Measurements from ENCODE around the gene NPC2. TPM values are rescaled to one million over a fixed set of nuclear protein-coding genes. Genes with fewer than 3 reads are reported as not detected.

Gene NPC2
- total and polyA plus RNA-seq, 2 of the 4 experiments (the other 2 are of a cell fraction), result 210 to 273 TPM

DNA sequence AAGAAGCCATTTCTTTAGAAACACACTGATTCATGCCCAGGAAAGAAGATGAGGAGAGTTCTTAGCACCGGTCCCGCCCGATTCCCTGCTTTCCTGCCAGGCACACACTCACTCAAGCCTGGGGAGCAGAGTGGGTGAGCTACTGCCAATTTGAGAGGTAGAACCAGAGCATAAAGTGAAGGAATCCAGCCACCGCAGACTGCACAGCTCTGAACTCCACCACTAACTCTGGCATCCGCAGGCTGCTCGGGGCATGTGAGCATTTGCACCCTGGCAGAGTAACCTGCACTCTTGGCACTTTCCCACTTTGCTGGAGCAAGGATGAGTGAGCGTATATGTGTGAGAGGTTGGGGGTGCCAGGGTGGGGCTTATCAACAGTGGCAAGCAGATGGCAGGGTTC is 63.1 kb downstream of the NPC2 start:
- Histone ChIP-seq H3K4me3 (ENCODE audit: insufficient read depth, low read depth, low read length) (no peak overlapping the region), H2BK15ac (ENCODE audit: low read depth, low read length) (no peak overlapping the region), H3K27me3 (ENCODE audit: control insufficient read depth, insufficient read depth, low read length) (peaks cover 58% of the 10 kb centered on the region), H4K5ac (ENCODE audit: low read depth, low read length) (no peak overlapping the region), H3K4me2 (ENCODE audit: low read depth, low read length) (no peak overlapping the region), H3K9me1 (ENCODE audit: insufficient read depth, low read length) (no peaks in the 10 kb centered on the region), H3K9me3 (ENCODE audit: control insufficient read depth, insufficient read depth, low read length) (no peaks in the 10 kb centered on the region), H3K14ac (replicated peaks; ENCODE audit: low read depth, low read length) (no peak overlapping the region), H2BK120ac (ENCODE audit: low read depth, low read length) (no peak overlapping the region), H3K4me1 (ENCODE audit: control insufficient read depth, insufficient read depth, low read length) (no peaks in the 10 kb centered on the region), H4K20me1 (ENCODE audit: insufficient read depth, low read length) (no peaks in the 10 kb centered on the region), H3K23ac (ENCODE audit: low read depth, low read length) (no peak overlapping the region), H4K8ac (ENCODE audit: low read depth in 2 of 2, low read length in 2 of 2) (no peak overlapping the region), H2AFZ (replicated peaks; ENCODE audit: low read length, poor library complexity) (no peak overlapping the region), H3K4ac (ENCODE audit: low read depth, low read length) (no peak overlapping the region), H4K91ac (ENCODE audit: insufficient read depth, low read depth, low read length) (no peak overlapping the region), H3K79me1 (ENCODE audit: low read depth in 1 of 2, low read length in 2 of 2) (no peaks in the 10 kb centered on the region), H2BK20ac (ENCODE audit: low read depth, low read length) (no peak overlapping the region), H3K27ac (ENCODE audit: insufficient read depth, low read length) (no peak overlapping the region), H3K18ac (ENCODE audit: low read depth, low read length) (no peak overlapping the region), H2AK5ac (ENCODE audit: low read depth, low read length) (no peak overlapping the region), H3K9ac (ENCODE audit: low read depth, low read length) (no peak overlapping the region), H3K36me3 (ENCODE audit: control insufficient read depth, insufficient read depth, low read length) (no peaks in the 10 kb centered on the region), H3K56ac (ENCODE audit: extremely low read depth, insufficient read depth, low read length) (no peak overlapping the region), H2BK5ac (ENCODE audit: low read depth, low read length, poor library complexity, severe bottlenecking) (no peak overlapping the region), H2AK9ac (replicated peaks; ENCODE audit: low read depth, low read length, poor library complexity) (no peak overlapping the region)
- BruUV-seq (replicated peaks), result no TSS peak
- ChIA-PET CTCF (no interaction called here), POLR2A (ENCODE audit: unreplicated experiment) (no interaction called here)
- TF ChIP-seq, protein P1, sequence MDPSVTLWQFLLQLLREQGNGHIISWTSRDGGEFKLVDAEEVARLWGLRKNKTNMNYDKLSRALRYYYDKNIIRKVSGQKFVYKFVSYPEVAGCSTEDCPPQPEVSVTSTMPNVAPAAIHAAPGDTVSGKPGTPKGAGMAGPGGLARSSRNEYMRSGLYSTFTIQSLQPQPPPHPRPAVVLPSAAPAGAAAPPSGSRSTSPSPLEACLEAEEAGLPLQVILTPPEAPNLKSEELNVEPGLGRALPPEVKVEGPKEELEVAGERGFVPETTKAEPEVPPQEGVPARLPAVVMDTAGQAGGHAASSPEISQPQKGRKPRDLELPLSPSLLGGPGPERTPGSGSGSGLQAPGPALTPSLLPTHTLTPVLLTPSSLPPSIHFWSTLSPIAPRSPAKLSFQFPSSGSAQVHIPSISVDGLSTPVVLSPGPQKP (IDR thresholded peaks at IDR 0.05; ENCODE audit: borderline replicate concordance, low read depth, low read length), result no peak
- TF ChIP-seq, protein P2, sequence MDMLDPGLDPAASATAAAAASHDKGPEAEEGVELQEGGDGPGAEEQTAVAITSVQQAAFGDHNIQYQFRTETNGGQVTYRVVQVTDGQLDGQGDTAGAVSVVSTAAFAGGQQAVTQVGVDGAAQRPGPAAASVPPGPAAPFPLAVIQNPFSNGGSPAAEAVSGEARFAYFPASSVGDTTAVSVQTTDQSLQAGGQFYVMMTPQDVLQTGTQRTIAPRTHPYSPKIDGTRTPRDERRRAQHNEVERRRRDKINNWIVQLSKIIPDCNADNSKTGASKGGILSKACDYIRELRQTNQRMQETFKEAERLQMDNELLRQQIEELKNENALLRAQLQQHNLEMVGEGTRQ (IDR thresholded peaks at IDR 0.05; ENCODE audit: low read depth, low read length), result no peak
- TF ChIP-seq RAD21 (IDR thresholded peaks at IDR 0.05; ENCODE audit: low read length) (no peak), FOS (IDR thresholded peaks at IDR 0.05; ENCODE audit: low read depth, low read length) (no peak), CHD1 (IDR thresholded peaks at IDR 0.05; ENCODE audit: low read depth, low read length) (no peak), SMC3 (IDR thresholded peaks at IDR 0.05; ENCODE audit: low read depth, low read length) (no peak), MAZ (IDR thresholded peaks at IDR 0.05; ENCODE audit: borderline replicate concordance, low read depth, low read length) (no peak), CEBPB (IDR thresholded peaks at IDR 0.05; ENCODE audit: low read depth, low read length) (no peak), RFX5 (IDR thresholded peaks at IDR 0.05; ENCODE audit: low read depth, low read length) (no peak), MAFK (IDR thresholded peaks at IDR 0.05; ENCODE audit: low read depth, low read length) (no peak), POLR2A (IDR thresholded peaks at IDR 0.05; ENCODE audit: low read depth, low read length) (no peak), NFE2L2 (IDR thresholded peaks at IDR 0.05; ENCODE audit: low read depth, low read length) (no peak), MXI1 (IDR thresholded peaks at IDR 0.05; ENCODE audit: borderline replicate concordance, low read depth, low read length) (no peak), RCOR1 (IDR thresholded peaks at IDR 0.05; ENCODE audit: insufficient replicate concordance, low read length) (no peak), BHLHE40 (IDR thresholded peaks at IDR 0.05; ENCODE audit: low read depth, low read length) (no peak)
- TF ChIP-seq, protein P3, sequence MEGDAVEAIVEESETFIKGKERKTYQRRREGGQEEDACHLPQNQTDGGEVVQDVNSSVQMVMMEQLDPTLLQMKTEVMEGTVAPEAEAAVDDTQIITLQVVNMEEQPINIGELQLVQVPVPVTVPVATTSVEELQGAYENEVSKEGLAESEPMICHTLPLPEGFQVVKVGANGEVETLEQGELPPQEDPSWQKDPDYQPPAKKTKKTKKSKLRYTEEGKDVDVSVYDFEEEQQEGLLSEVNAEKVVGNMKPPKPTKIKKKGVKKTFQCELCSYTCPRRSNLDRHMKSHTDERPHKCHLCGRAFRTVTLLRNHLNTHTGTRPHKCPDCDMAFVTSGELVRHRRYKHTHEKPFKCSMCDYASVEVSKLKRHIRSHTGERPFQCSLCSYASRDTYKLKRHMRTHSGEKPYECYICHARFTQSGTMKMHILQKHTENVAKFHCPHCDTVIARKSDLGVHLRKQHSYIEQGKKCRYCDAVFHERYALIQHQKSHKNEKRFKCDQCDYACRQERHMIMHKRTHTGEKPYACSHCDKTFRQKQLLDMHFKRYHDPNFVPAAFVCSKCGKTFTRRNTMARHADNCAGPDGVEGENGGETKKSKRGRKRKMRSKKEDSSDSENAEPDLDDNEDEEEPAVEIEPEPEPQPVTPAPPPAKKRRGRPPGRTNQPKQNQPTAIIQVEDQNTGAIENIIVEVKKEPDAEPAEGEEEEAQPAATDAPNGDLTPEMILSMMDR (conservative IDR thresholded peaks at IDR 0.05; ENCODE audit: low read depth, low read length), result no peak
- DNase-seq (no peak), ATAC-seq (ENCODE audit: low read depth) (no peak)
- intact Hi-C loops (cut with micrococcal nuclease) (no loop called here), dilution Hi-C loops (cut with HindIII; ENCODE audit: low sequenced_read_pairs, unreplicated experiment) (no loop called here), in situ Hi-C loops (cut with MboI; ENCODE audit: low sequenced_read_pairs) (no loop called here)
- WGBS, 2 experiments (ENCODE audit: extremely low coverage in 2 of 2, insufficient read length in 1 of 2), result no CpG with 5 or more reads among the region's 7 CpGs
